ENCODE data around the gene EBF4. TPM values are rescaled to one million over a fixed set of nuclear protein-coding genes. Genes with fewer than 3 reads are reported as not detected.
A peak's percentile ranks its signal among the peaks of the same experiment; 100 is the strongest.

EBF4 gene
- total RNA-seq, 2 donors from 2014 or later: 14.8 to 31.4 TPM

GRCh38 chr20:2797136-2797983 is 104.8 kb downstream of the EBF4 start:
- ATAC-seq: no peak
- Mint-ChIP-seq H3K36me3 (peaks cover 14% of the 10 kb centered on the region), H3K4me3 (no peak overlapping the region), H3K9me3 (no peaks in the 10 kb centered on the region), H3K4me1 (ENCODE audit: low read depth in 2 of 2) (peaks cover 33% of the 10 kb centered on the region in 2 donors), H3K27me3 (peaks cover 12 to 35% of the 10 kb centered on the region in 2 donors), H3K27ac (no peak overlapping the region)
- DNase-seq (ENCODE audit: low spot score): no peak

- peaks cover 37% of the 10 kb centered on the region in 2 donors for H3K4me1 Mint-ChIP-seq (ENCODE audit: low read depth in 2 of 2)
- DNase-seq (ENCODE audit: low spot score) (no peak), ATAC-seq (no peak)
- H3K27me3 Mint-ChIP-seq: peaks cover 15 to 39% of the 10 kb centered on the region in 2 donors
- H3K9me3 Mint-ChIP-seq: no peaks in the 10 kb centered on the region
- H3K4me3 Mint-ChIP-seq: peak overlapping the region; percentile 100
- H3K27ac Mint-ChIP-seq: peak overlapping the region in 1 of 2 donors; percentile 94
- H3K36me3 Mint-ChIP-seq: peaks cover 18% of the 10 kb centered on the region
Observed at GRCh38 chr20:2798095-2798805, 105.7 kb downstream of the EBF4 start.

DNA sequence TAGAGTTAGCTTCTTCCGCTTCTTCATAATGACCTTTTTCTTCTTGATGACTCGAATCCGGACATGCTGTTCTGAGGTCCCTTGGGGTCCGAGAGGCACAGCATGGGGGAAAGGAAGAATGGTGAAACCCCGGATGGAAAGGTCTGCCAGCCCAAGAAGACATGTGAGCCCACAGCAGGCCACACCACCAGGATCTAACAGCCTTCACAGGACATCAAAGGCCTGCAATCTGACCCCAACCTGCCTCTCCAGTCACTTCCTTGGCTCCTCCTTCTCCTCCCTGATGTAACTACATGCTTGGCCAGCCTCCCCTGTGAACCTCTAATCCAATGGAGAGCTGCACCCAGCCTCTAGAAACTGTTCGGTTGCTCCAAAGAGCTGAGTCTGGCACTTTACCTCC is 106.2 kb downstream of the EBF4 start:
- DNase-seq (ENCODE audit: low spot score) (no peak), ATAC-seq (no peak)
- peak overlapping the region; percentile 100 for H3K4me3 Mint-ChIP-seq
- no peaks in the 10 kb centered on the region for H3K9me3 Mint-ChIP-seq
- H3K4me1 Mint-ChIP-seq (ENCODE audit: low read depth in 2 of 2): peaks cover 37% of the 10 kb centered on the region in 2 donors
- peak overlapping the region; percentile 94 to 98 for H3K27ac Mint-ChIP-seq
- peaks cover 15 to 38% of the 10 kb centered on the region in 2 donors for H3K27me3 Mint-ChIP-seq
- peaks cover 18% of the 10 kb centered on the region for H3K36me3 Mint-ChIP-seq

- H3K27ac Mint-ChIP-seq: peak overlapping the region; percentile 94 to 98
- no peak for DNase-seq (ENCODE audit: low spot score)
Observed at GRCh38 chr20:2799271-2799670, 106.7 kb downstream of the EBF4 start.

GRCh38 chr20:2799688-2800520 is 107.3 kb downstream of the EBF4 start:
- Mint-ChIP-seq H3K36me3 (peaks cover 18% of the 10 kb centered on the region), H3K9me3 (no peaks in the 10 kb centered on the region), H3K27me3 (peaks cover 19 to 47% of the 10 kb centered on the region in 2 donors), H3K27ac (peak overlapping the region; percentile 94 to 98), H3K4me1 (ENCODE audit: low read depth in 2 of 2) (peaks cover 37 to 40% of the 10 kb centered on the region in 2 donors), H3K4me3 (peak overlapping the region; percentile 100)
- DNase-seq (ENCODE audit: low spot score): no peak
- ATAC-seq: no peak

More at GRCh38 chr20:2799271-2799670, 106.7 kb downstream of the EBF4 start:
- no peak for ATAC-seq
- peaks cover 16 to 43% of the 10 kb centered on the region in 2 donors for H3K27me3 Mint-ChIP-seq
- H3K4me1 Mint-ChIP-seq (ENCODE audit: low read depth in 2 of 2): peaks cover 37 to 38% of the 10 kb centered on the region in 2 donors
- peaks cover 18% of the 10 kb centered on the region for H3K36me3 Mint-ChIP-seq
- peak overlapping the region; percentile 100 for H3K4me3 Mint-ChIP-seq
- H3K9me3 Mint-ChIP-seq: no peaks in the 10 kb centered on the region

- Mint-ChIP-seq H3K4me1 (ENCODE audit: low read depth in 2 of 2) (peaks cover 37 to 40% of the 10 kb centered on the region in 2 donors), H3K4me3 (peak within 1 kb of the TSS; percentile 100), H3K27ac (peak within 1 kb of the TSS; percentile 94 to 98), H3K27me3 (peaks cover 23 to 47% of the 10 kb centered on the region in 2 donors), H3K36me3 (peaks cover 18% of the 10 kb centered on the region), H3K9me3 (no peaks in the 10 kb centered on the region)
- peak; percentile 81 for DNase-seq (ENCODE audit: low spot score)
- peak; percentile 83 to 89 for ATAC-seq
Observed at GRCh38 chr20:2800521-2801285, 108.1 kb downstream of the EBF4 start, which contains the start of gene CPXM1. CPXM1 (minus strand) TSS chr20:2800627; CDS start chr20:2800572, 55 bp downstream.

- DNase-seq (ENCODE audit: low spot score) (no peak), ATAC-seq (no peak)
- peak overlapping the region; percentile 94 for H3K4me3 Mint-ChIP-seq
- peaks cover 37 to 42% of the 10 kb centered on the region in 2 donors for H3K4me1 Mint-ChIP-seq (ENCODE audit: low read depth in 2 of 2)
- H3K9me3 Mint-ChIP-seq: no peaks in the 10 kb centered on the region
- H3K27me3 Mint-ChIP-seq: peaks cover 28 to 52% of the 10 kb centered on the region in 2 donors
- H3K27ac Mint-ChIP-seq: peak overlapping the region; percentile 94 to 98
- peaks cover 18% of the 10 kb centered on the region for H3K36me3 Mint-ChIP-seq
Observed at GRCh38 chr20:2801286-2801728, 108.7 kb downstream of the EBF4 start.

- H3K9me3 Mint-ChIP-seq: no peaks in the 10 kb centered on the region
Observed at GRCh38 chr20:2804041-2804828, 111.7 kb downstream of the EBF4 start.

DNA sequence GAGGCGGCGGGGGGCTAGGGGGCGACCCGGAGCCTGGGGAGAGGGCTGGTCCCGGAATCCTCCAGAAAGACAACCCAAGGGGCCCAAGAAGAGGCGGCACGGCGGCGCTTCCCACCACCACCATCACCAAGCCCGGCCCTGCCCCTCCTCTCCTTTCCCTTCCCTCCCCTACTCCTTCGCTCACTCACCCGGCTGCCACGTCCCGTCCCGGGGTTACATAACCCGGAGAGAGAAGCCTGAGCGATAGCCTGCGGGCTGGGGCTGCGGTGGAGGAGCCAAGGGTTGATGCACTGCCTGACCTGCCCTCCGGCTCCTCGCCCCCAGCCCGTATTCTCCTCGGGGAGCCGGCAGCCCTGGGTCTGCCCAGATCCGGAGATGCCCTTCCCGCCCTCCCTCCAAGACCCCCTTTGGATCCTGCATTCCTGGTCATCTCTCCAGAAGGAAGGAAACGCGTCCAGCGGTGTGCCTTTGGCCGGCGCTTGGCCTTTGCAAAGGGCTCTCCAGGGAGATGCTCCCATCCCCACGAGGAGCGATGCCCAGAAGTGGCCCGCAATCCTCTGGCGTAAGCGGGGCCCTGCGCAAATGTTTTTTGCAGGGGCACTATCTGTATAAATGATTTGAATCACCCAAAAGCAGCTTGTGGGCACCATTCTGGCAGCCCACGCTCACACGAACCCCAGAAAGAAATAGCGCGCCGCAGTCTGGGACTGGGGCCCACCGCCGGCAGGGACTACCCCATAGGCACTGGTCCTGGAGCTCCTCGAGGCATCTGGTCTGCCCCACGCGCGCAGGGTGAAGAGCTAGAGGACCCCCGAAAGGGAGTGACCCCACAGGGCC is 112.5 kb downstream of the EBF4 start:
- H3K27ac Mint-ChIP-seq: no peak overlapping the region
- H3K36me3 Mint-ChIP-seq: peaks cover 4% of the 10 kb centered on the region
- H3K27me3 Mint-ChIP-seq: peaks cover 32 to 49% of the 10 kb centered on the region in 2 donors
- DNase-seq (ENCODE audit: low spot score) (no peak), ATAC-seq (no peak)
- H3K9me3 Mint-ChIP-seq: no peaks in the 10 kb centered on the region
- no peak overlapping the region for H3K4me3 Mint-ChIP-seq
- peaks cover 19 to 30% of the 10 kb centered on the region in 2 donors for H3K4me1 Mint-ChIP-seq (ENCODE audit: low read depth in 2 of 2)

More at GRCh38 chr20:2804041-2804828, 111.7 kb downstream of the EBF4 start:
- Mint-ChIP-seq H3K4me3 (no peak overlapping the region), H3K36me3 (peaks cover 13% of the 10 kb centered on the region), H3K27ac (peak overlapping the region in 1 of 2 donors; percentile 39), H3K4me1 (ENCODE audit: low read depth in 2 of 2) (peaks cover 28 to 39% of the 10 kb centered on the region in 2 donors), H3K27me3 (peaks cover 39 to 55% of the 10 kb centered on the region in 2 donors)
- no peak for ATAC-seq
- DNase-seq (ENCODE audit: low spot score): no peak

DNA sequence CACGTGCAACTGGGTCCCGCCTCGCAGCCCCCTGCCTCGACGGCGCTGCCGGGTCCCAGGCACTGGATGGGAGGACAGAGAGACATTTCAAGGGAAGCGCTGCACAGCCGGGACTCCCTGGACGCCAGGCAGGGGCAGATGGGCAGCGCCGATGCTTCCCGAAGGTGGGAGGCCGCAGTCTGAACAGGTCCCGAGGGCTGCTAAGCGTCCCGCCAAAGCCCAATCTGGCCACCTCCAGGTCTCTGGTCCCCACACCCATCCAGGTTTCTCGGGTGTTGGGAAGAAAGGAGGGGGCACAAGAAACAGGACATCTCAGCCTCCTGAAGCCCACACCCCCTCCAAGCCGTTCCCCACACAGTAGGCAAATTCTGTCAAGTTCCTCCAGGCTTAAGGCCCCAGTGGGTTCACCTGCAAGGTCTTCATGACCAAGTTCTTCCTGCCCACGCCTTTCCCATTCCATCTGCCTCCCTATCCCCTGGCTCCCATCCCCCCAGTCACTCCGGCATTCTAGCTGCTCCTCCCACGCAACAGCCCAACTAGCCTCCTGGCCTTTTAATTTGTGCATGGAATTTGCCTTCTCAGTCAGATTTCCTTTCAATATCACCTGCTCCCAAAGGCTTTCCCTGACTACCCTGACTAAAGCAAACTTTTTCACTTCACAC is 113.2 kb downstream of the EBF4 start:
- peaks cover 4% of the 10 kb centered on the region for H3K36me3 Mint-ChIP-seq

GRCh38 chr20:2806351-2806701 is 113.7 kb downstream of the EBF4 start:
- no peaks in the 10 kb centered on the region for H3K9me3 Mint-ChIP-seq
- H3K27ac Mint-ChIP-seq: no peak overlapping the region
- no peak for DNase-seq (ENCODE audit: low spot score)
- H3K4me1 Mint-ChIP-seq (ENCODE audit: low read depth in 2 of 2): peaks cover 10 to 22% of the 10 kb centered on the region in 2 donors
- peaks cover 4% of the 10 kb centered on the region for H3K36me3 Mint-ChIP-seq
- peaks cover 39 to 45% of the 10 kb centered on the region in 2 donors for H3K27me3 Mint-ChIP-seq
- no peak for ATAC-seq
- no peak overlapping the region for H3K4me3 Mint-ChIP-seq

More for the DNA sequence above, 113.2 kb downstream of the EBF4 start:
- no peak overlapping the region for H3K4me3 Mint-ChIP-seq
- DNase-seq (ENCODE audit: low spot score) (no peak), ATAC-seq (no peak)
- H3K4me1 Mint-ChIP-seq (ENCODE audit: low read depth in 2 of 2): peaks cover 15 to 27% of the 10 kb centered on the region in 2 donors
- H3K27ac Mint-ChIP-seq: no peak overlapping the region
- peaks cover 34 to 45% of the 10 kb centered on the region in 2 donors for H3K27me3 Mint-ChIP-seq
- no peaks in the 10 kb centered on the region for H3K9me3 Mint-ChIP-seq

All from natural killer cell treated with Interleukin-12 subunit alpha and Interleukin-12 subunit beta and Interleukin-15 and Interleukin-18, amount 100 ng/mL, for 72 hours (primary cell).